ENCODE data around the gene TOX4.
"Not testable (repeated sequence)": the region's sequence is repeated elsewhere in the genome, so short reads cannot be mapped to it uniquely, and the experiment has no call there.

Gene TOX4

GRCh38 chr14:21476925-21477681 is at the start of gene TOX4, which contains the start of gene RAB2B:
TSS of gene TOX4 (plus strand) at chr14:21477195. CDS start at chr14:21477279, 84 bp downstream.
TSS of gene RAB2B (minus strand) at chr14:21476959. CDS start at chr14:21476872, 87 bp downstream.
- FAIRE-seq (peak; percentile 67), DNase-seq (ENCODE audit: low spot score) (peak; percentile 90)

GRCh38 chr14:21428930-21429329 is 48.1 kb upstream of the TOX4 start:
- no peak for FAIRE-seq
- DNase-seq (ENCODE audit: low spot score), result no peak

- FAIRE-seq (no peak), DNase-seq (ENCODE audit: low spot score) (no peak)
Measured at GRCh38 chr14:21431126-21431525, 45.9 kb upstream of the TOX4 start.

GRCh38 chr14:21436567-21437062 is 40.4 kb upstream of the TOX4 start:
- FAIRE-seq (no peak), DNase-seq (ENCODE audit: low spot score) (no peak)

GRCh38 chr14:21437063-21437901 is 39.7 kb upstream of the TOX4 start:
- DNase-seq (ENCODE audit: low spot score) (peak; percentile 81), FAIRE-seq (no peak)

- no peak for FAIRE-seq
- no peak for DNase-seq (ENCODE audit: low spot score)
Measured at GRCh38 chr14:21440859-21441258, 36.1 kb upstream of the TOX4 start.

GRCh38 chr14:21442657-21443056 is 34.3 kb upstream of the TOX4 start:
- not testable (repeated sequence) for DNase-seq (ENCODE audit: low spot score); FAIRE-seq

- DNase-seq (ENCODE audit: low spot score) (no peak), FAIRE-seq (no peak)
Measured at GRCh38 chr14:21449899-21450216, 27.1 kb upstream of the TOX4 start.

GRCh38 chr14:21454843-21455544 is 22.0 kb upstream of the TOX4 start:
- no peak for FAIRE-seq
- DNase-seq (ENCODE audit: low spot score), result no peak

GRCh38 chr14:21455592-21455911 is 21.4 kb upstream of the TOX4 start:
- DNase-seq (ENCODE audit: low spot score), result no peak

GRCh38 chr14:21455912-21456667 is 20.9 kb upstream of the TOX4 start, which contains the start of gene CHD8:
TSS of gene CHD8 (minus strand) at chr14:21456123. CDS start at chr14:21431643, 24,480 bp downstream.
- DNase-seq (ENCODE audit: low spot score), result peak; percentile 95
- peak; percentile 78 for FAIRE-seq

More at GRCh38 chr14:21455592-21455911, 21.4 kb upstream of the TOX4 start:
- no peak for FAIRE-seq

GRCh38 chr14:21467616-21468015 is 9.4 kb upstream of the TOX4 start:
- FAIRE-seq (no peak), DNase-seq (ENCODE audit: low spot score) (no peak)

- DNase-seq (ENCODE audit: low spot score) (no peak), FAIRE-seq (no peak)
Measured at GRCh38 chr14:21475767-21476522, 1.1 kb upstream of the TOX4 start.

- FAIRE-seq (no peak), DNase-seq (ENCODE audit: low spot score) (peak; percentile 41)
Measured at GRCh38 chr14:21476523-21476924, 471 bp upstream of the TOX4 start.

GRCh38 chr14:21486640-21487087 is 9.7 kb downstream of the TOX4 start:
- DNase-seq (ENCODE audit: low spot score) (no peak), FAIRE-seq (no peak)

- no peak for DNase-seq (ENCODE audit: low spot score)
- FAIRE-seq, result no peak
Measured at GRCh38 chr14:21494902-21495762, 18.1 kb downstream of the TOX4 start.

GRCh38 chr14:21496453-21496852 is 19.5 kb downstream of the TOX4 start:
- FAIRE-seq, result no peak
- DNase-seq (ENCODE audit: low spot score), result no peak

GRCh38 chr14:21498540-21499526 is 21.8 kb downstream of the TOX4 start:
- FAIRE-seq (no peak), DNase-seq (ENCODE audit: low spot score) (no peak)
